GM12878 (cell line): Measurements from ENCODE around the gene PRR29. TPM values are rescaled to one million over a fixed set of nuclear protein-coding genes. Genes with fewer than 3 reads are reported as not detected.

Source experiments
- ATAC-seq: fragments of 200-7000 bp; cut with Tn5 transposase; 3 replicates; pipeline ENCODE4 v1.9.1; 2020; ENCODE audit warnings: mild to moderate bottlenecking, moderate library complexity
- BruUV-seq: library from RNA; stranded (reverse); fragments of 400-500 nt; replicated peaks from 2 replicates; lab custom pipeline; 2021; lab: Mats Ljungman, UMichigan
- CTCF ChIA-PET: fragments of 300-600 bp; sonication (Branson Sonifier 250); formaldehyde crosslinking; extraction: SDS; loops from one replicate; lab custom pipeline; 2021; ENCODE audit warnings: inconsistent platforms; lab: Yijun Ruan, JAX
- POLR2A ChIA-PET: fragments of 350-600 bp; formaldehyde crosslinking; extraction: SDS; loops from one replicate; lab custom pipeline; 2021; ENCODE audit warnings: inconsistent platforms; lab: Charles Lee
- RAD21 ChIA-PET: fragments of 300-600 bp; sonication (Branson Sonifier 250); formaldehyde crosslinking; loops from one replicate; lab custom pipeline; 2023; ENCODE audit warnings: antibody characterized with exemption; ENCODE audit not compliant: unreplicated experiment; lab: Charles Lee
- SMC1A ChIA-PET: fragments of 300-600 bp; sonication (Branson Sonifier 250); formaldehyde crosslinking; loops from one replicate; lab custom pipeline; 2023; ENCODE audit not compliant: unreplicated experiment, uncharacterized antibody; lab: Charles Lee
- DNase-seq: peaks from one replicate; pipeline ENCODE4 v3.0.0-alpha.2; 2011; ENCODE audit warnings: low read depth, low spot score
- FAIRE-seq: peaks from 3 replicates; lab custom pipeline; 2011; peaks lifted over from hg19 to GRCh38; lab: Jason Lieb, UNC
- H2AFZ ChIP-seq: 2 replicates; pipeline ENCODE4 v1.6.0; 2011; ENCODE audit warnings: low read depth, low read length, control low read depth; ENCODE audit not compliant: control insufficient read depth
- H3K27ac ChIP-seq: 2 replicates; pipeline ENCODE4 v1.5.1; 2011; ENCODE audit warnings: control low read depth; ENCODE audit not compliant: control insufficient read depth, insufficient read depth
- H3K27me3 ChIP-seq, 2 experiments: replicated peaks in 1 of 2; 2 replicates each; pipeline versions ENCODE4 v1.6.0 to v1.6.1; 2011; ENCODE audit warnings: low read length in 1 of 2; ENCODE audit not compliant: control insufficient read depth in 2 of 2, insufficient read depth in 2 of 2
- H3K36me3 ChIP-seq, 2 experiments: 2 replicates each; pipeline ENCODE4 v1.5.1; 2011; ENCODE audit warnings: low read length in 1 of 2; ENCODE audit not compliant: control insufficient read depth in 2 of 2, insufficient read depth in 2 of 2
- H3K4me1 ChIP-seq: 2 replicates; pipeline ENCODE4 v1.6.1; 2011; ENCODE audit warnings: mild to moderate bottlenecking, low read length, moderate library complexity, mixed read lengths; ENCODE audit not compliant: control insufficient read depth, insufficient read depth
- H3K4me2 ChIP-seq: 2 replicates; pipeline ENCODE4 v1.6.0; 2011; ENCODE audit warnings: control low read depth; ENCODE audit not compliant: control insufficient read depth, insufficient read depth
- H3K4me3 ChIP-seq: fragments of 200-600 bp; sonication (generic); 2 replicates; pipeline ENCODE4 v1.5.1; 2016
- H3K79me2 ChIP-seq: 2 replicates; pipeline ENCODE4 v1.6.0; 2011; ENCODE audit warnings: low read length; ENCODE audit not compliant: control insufficient read depth, insufficient read depth
- H3K9ac ChIP-seq: 2 replicates; pipeline ENCODE4 v1.8.0; 2011; ENCODE audit warnings: low read length, control low read depth, mixed read lengths; ENCODE audit not compliant: control insufficient read depth, insufficient read depth
- H3K9me3 ChIP-seq: replicated peaks from 3 replicates; pipeline ENCODE4 v1.5.1; 2011; ENCODE audit warnings: mild to moderate bottlenecking, low read length; ENCODE audit not compliant: control insufficient read depth, insufficient read depth
- H4K20me1 ChIP-seq: 2 replicates; pipeline ENCODE4 v1.6.0; 2011; ENCODE audit not compliant: control insufficient read depth, insufficient read depth
- CTCF ChIP-seq, 3 experiments: IDR thresholded peaks in 2 of 3; conservative IDR thresholded peaks in 1 of 3; 2 replicates each; pipeline ENCODE4 v1.5.1; 2011; ENCODE audit warnings: low read depth in 3 of 3, low read length in 3 of 3, mild to moderate bottlenecking in 3 of 3, control low read depth in 2 of 3, moderate library complexity in 2 of 3, inconsistent platforms in 1 of 3, mixed read lengths in 1 of 3; ENCODE audit not compliant: control insufficient read depth in 2 of 3, insufficient read depth in 1 of 3; ENCODE audit errors: extremely low read depth in 1 of 3
- EP300 ChIP-seq, 2 experiments: fragments of 150-350 bp in 1 of 2; IDR thresholded peaks; 2 replicates each; pipeline ENCODE4 v1.6.1; 2011 to 2012; ENCODE audit warnings: low read depth in 2 of 2, low read length in 2 of 2, borderline replicate concordance in 1 of 2, improper control_type of control experiment in 1 of 2, inconsistent platforms in 1 of 2; ENCODE audit not compliant: control insufficient read depth in 1 of 2
- ESRRA ChIP-seq: IDR thresholded peaks from 2 replicates; pipeline ENCODE4 v1.6.1; 2012; ENCODE audit warnings: mild to moderate bottlenecking, low read length, improper control_type of control experiment
- HCFC1 ChIP-seq: fragments of 150-350 bp; IDR thresholded peaks from 2 replicates; pipeline ENCODE4 v1.6.1; 2014; ENCODE audit warnings: low read length
- MYB ChIP-seq: fragments of 150-350 bp; IDR thresholded peaks from 2 replicates; pipeline ENCODE4 v1.6.1; 2014; ENCODE audit warnings: mild to moderate bottlenecking, low read depth, low read length, borderline replicate concordance
- MYC ChIP-seq: IDR thresholded peaks from 2 replicates; pipeline ENCODE4 v1.6.1; 2011; ENCODE audit warnings: mild to moderate bottlenecking, low read length, moderate library complexity, inconsistent platforms; ENCODE audit not compliant: insufficient read depth, insufficient replicate concordance, insufficient read length, severe bottlenecking
- NFXL1 ChIP-seq: fragments of 450-650 bp; IDR thresholded peaks from 2 replicates; pipeline ENCODE4 v1.6.1; 2017; ENCODE audit warnings: antibody characterized with exemption, mild to moderate bottlenecking, borderline replicate concordance
- SMC3 ChIP-seq: IDR thresholded peaks from 2 replicates; pipeline ENCODE4 v1.6.1; 2011; ENCODE audit warnings: low read length, improper control_type of control experiment, borderline replicate concordance
- SP1 ChIP-seq: IDR thresholded peaks from one replicate; pipeline ENCODE4 v1.6.1; 2011; ENCODE audit warnings: low read depth, low read length
- TBL1XR1 ChIP-seq: IDR thresholded peaks from 2 replicates; pipeline ENCODE4 v1.6.1; 2012; ENCODE audit warnings: low read depth, low read length, improper control_type of control experiment
- ZBTB33 ChIP-seq: fragments of 450-650 bp; IDR thresholded peaks from 2 replicates; pipeline ENCODE4 v1.6.1; 2017; ENCODE audit warnings: mild to moderate bottlenecking
- ZNF207 ChIP-seq: fragments of 450-650 bp; IDR thresholded peaks from 2 replicates; pipeline ENCODE4 v1.6.1; 2014; ENCODE audit warnings: antibody characterized with exemption, mild to moderate bottlenecking, borderline replicate concordance
- ZNF274 ChIP-seq: IDR thresholded peaks from one replicate; pipeline ENCODE4 v1.8.0; 2011; ENCODE audit not compliant: insufficient read length, insufficient read depth
- WGBS: methylation state at CpG from one replicate; pipeline ENCODE4 v1.1.6; 2016; ENCODE audit warnings: low lambda C conversion rate; ENCODE audit not compliant: insufficient replicate concordance, insufficient coverage; ENCODE audit errors: missing lambda C conversion rate; 5-methylcytosine and 5-hydroxymethylcytosine counted together
- in situ Hi-C: fragments of 300-500 bp; cut with MboI; formaldehyde crosslinking; loops from 9 replicates; pipeline ENCODE4 v1.14.3; 2018; ENCODE audit warnings: mixed read lengths
- intact Hi-C: fragments of 100-400 bp; cut with micrococcal nuclease; formaldehyde crosslinking; loops from one replicate; pipeline ENCODE4 v1.14.2; 2022; ENCODE audit not compliant: unreplicated experiment
- polyA plus RNA-seq, 11 experiments: library from polyadenylated mRNA; depleted of rRNA in 4 of 11; unstranded in 6 of 11; stranded (reverse) in 5 of 11; fragments of >200 nt; fragmentation: Nextera tagmentation in 4 of 11; fragmentation: Illumina TruSeq in 1 of 11; extraction: Ambion mirVana in 4 of 11; extraction: Trizol in 1 of 11; gene quantifications; 1 replicate in 1 of 11; 2 replicates in 10 of 11; pipeline versions ENCODE4 v1.2.1 to v1.2.3, GENCODE V29; 2011 to 2016; ENCODE audit warnings: inconsistent platforms in 2 of 11, missing spikeins in 2 of 11, low read depth in 1 of 11
- total RNA-seq, 4 experiments: library from RNA; depleted of rRNA in 3 of 4; stranded (reverse); fragments of >200 nt in 3 of 4; fragmentation: Illumina TruSeq in 1 of 4; extraction: Trizol in 1 of 4; gene quantifications; 2 replicates each; pipeline versions ENCODE4 v1.2.1 to v1.2.3, GENCODE V29; 2013 to 2021

Gene PRR29
- total and polyA plus RNA-seq, 10 of the 15 experiments (the other 5 are each of a cell fraction or from before 2014, with no cell fraction given), result 0.01 to 2.4 (median 0.18) TPM; not detected in 3

DNA sequence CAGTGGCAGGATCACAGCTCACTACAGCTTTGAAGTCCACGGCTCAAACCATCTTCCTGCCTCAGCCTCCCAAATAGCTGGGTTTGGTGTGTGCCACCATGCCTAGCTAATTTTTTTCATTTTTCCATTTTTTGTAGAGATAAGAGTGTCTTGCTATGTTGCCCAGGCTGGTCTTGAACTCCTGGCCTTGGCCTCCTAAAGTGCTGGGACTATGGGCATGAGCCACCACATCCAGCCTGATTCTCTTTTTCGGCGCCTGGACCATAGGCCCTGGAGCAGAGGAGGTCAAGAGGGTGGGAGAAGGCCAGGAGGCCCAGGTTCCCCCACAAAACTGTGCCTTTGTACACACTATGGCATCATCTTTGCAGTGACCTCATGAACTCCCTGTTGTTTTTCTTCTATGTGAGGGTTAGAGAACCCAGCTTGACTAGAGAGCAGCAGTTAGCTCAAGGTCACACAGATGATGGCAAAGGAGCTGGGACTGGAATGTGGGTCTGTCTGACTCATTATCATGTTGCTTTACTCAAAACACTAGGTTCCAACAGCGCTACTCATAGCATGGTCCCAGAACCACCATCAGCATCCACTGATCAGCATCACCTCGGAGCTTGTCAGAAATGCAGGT, 41.7 kb upstream of the PRR29 start:
- RAD21 ChIA-PET, result interaction anchor here (1.0 to 2.1 kb wide), 3 partner anchors 10 to 61 kb away, joined by 3 to 8 read pairs (median 3); partner anchors contain the start of gene GH1
- FAIRE-seq (no peak), DNase-seq (no peak), ATAC-seq (no peak)
- H2AFZ ChIP-seq, result no peak overlapping the region
- peaks cover 14% of the 10 kb centered on the region for H3K4me1 ChIP-seq
- in situ Hi-C loops, result no loop called here
- H4K20me1 ChIP-seq, result no peaks in the 10 kb centered on the region
- H3K9me3 ChIP-seq, result no peaks in the 10 kb centered on the region
- H3K9ac ChIP-seq, result no peak overlapping the region
- POLR2A ChIA-PET, result no interaction called here
- TF ChIP-seq MYB (no peak), ZBTB33 (no peak), HCFC1 (no peak), SP1 (no peak)
- no TSS peak for BruUV-seq
- CTCF ChIA-PET, result interaction anchor here (0.9 to 11.0 kb wide), 8 partner anchors 10 to 177 kb away, joined by 3 to 315 read pairs (median 10); partner anchors contain the start of genes CSHL1 and GH1
- H3K79me2 ChIP-seq, result no peaks in the 10 kb centered on the region
- SMC1A ChIA-PET, result interaction anchor here (1.0 to 9.9 kb wide), 6 partner anchors 10 to 70 kb away, joined by 3 to 155 read pairs (median 4); partner anchors contain the start of gene GH1
- no peak overlapping the region for H3K27ac ChIP-seq
- no peaks in the 10 kb centered on the region for H3K36me3 ChIP-seq
- H3K27me3 ChIP-seq, result no peaks in the 10 kb centered on the region
- 73% methylated on average over 5 of the region's 5 CpGs for WGBS
- no peak overlapping the region for H3K4me2 ChIP-seq
- intact Hi-C loops, result no loop called here
- no peak overlapping the region for H3K4me3 ChIP-seq

DNA sequence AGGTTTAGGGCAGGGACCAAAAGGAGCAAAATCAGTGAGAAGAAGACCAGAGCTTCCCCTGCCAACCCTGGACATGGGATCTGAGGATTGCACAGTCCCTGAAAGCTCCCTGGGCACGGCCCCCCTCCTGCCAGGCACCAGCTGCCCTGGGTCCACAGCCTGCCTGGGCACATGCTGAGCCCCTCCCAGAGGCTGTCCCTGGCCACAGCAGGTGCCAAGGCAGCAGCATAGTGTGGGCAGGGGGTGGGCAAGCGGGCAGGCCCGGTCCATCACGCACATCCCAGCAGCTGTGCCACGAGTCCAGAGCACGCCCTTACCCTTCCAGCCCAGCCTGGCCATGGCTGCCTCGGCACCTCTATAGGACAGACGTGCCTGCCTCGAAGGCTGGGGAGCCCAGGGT, 38.1 kb upstream of the PRR29 start:
- H3K9ac ChIP-seq, result no peak overlapping the region
- 17% methylated on average over 9 of the region's 9 CpGs for WGBS
- H3K9me3 ChIP-seq, result no peaks in the 10 kb centered on the region
- no peak overlapping the region for H3K4me2 ChIP-seq
- DNase-seq (no peak), FAIRE-seq (no peak), ATAC-seq (no peak)
- no peaks in the 10 kb centered on the region for H3K27me3 ChIP-seq
- in situ Hi-C loops (no loop called here), intact Hi-C loops (no loop called here)
- H3K36me3 ChIP-seq, result no peaks in the 10 kb centered on the region
- RAD21 ChIA-PET, result no interaction called here
- H4K20me1 ChIP-seq, result no peaks in the 10 kb centered on the region
- POLR2A ChIA-PET, result no interaction called here
- no peak overlapping the region for H2AFZ ChIP-seq
- H3K4me1 ChIP-seq, result no peaks in the 10 kb centered on the region
- H3K79me2 ChIP-seq, result no peaks in the 10 kb centered on the region
- CTCF ChIA-PET, result interaction anchor here (2.2 kb wide), 1 partner anchor 13 kb away, joined by 6 read pairs; no protein-coding TSS in a partner anchor
- H3K4me3 ChIP-seq, result no peak overlapping the region
- SMC1A ChIA-PET, result no interaction called here
- no peak overlapping the region for H3K27ac ChIP-seq
- no TSS peak for BruUV-seq
- TF ChIP-seq TBL1XR1 (no peak), ZNF274 (no peak), NFXL1 (no peak), SMC3 (no peak), EP300 (IDR thresholded peaks at IDR 0.05; ENCODE audit: borderline replicate concordance in 1 of 2, control insufficient read depth in 1 of 2, low read depth in 2 of 2, low read length in 2 of 2) (no peak), MYC (no peak), ZNF207 (no peak), CTCF (IDR thresholded peaks at IDR 0.05 in 2 of 3, conservative IDR thresholded peaks at IDR 0.05 in 1 of 3; ENCODE audit: control insufficient read depth in 2 of 3, extremely low read depth in 1 of 3, insufficient read depth in 1 of 3, low read depth in 3 of 3, low read length in 3 of 3) (no peak), ESRRA (no peak)
